Left ventricle myocardium superior (tissue), 1 donor: ENCODE measurements around the gene SERINC5. TPM values are rescaled to one million over a fixed set of nuclear protein-coding genes. Genes with fewer than 3 reads are reported as not detected.
"Not testable (repeated sequence)": the region's sequence is repeated elsewhere in the genome, so short reads cannot be mapped to it uniquely, and the experiment has no call there.

ENCODE experiments used
- ATAC-seq: fragments of 200-7000 bp; cut with Tn5 transposase; one replicate; pipeline ENCODE4 v1.9.1; 2020; ENCODE audit warnings: mild to moderate bottlenecking, moderate library complexity
- DNase-seq: peaks from one replicate; pipeline ENCODE4 v3.0.0-alpha.2; 2020
- intact Hi-C: fragments of 100-400 bp; cut with micrococcal nuclease; formaldehyde crosslinking; loops from one replicate; pipeline ENCODE4 v1.11.0; 2022
- long read RNA-seq: library from polyadenylated mRNA; unstranded; transcript quantifications from one replicate; pipeline ENCODE4 v2.0.0, GENCODE V29; 2021
- total RNA-seq: library from RNA; stranded (reverse); fragmentation: NEBNext Ultra II Directional; extraction: Animal tissue kit (Norgen Biotek cat#: 25700); gene quantifications from one replicate; pipeline ENCODE4 v1.2.1, GENCODE V29; 2021
- donor health status: DM: no; HTN: yes; CAD: no; lungs with severe emphysema.

The SERINC5 gene
- total RNA-seq = 13.7 TPM
- long read RNA-seq, full-length matches to known transcripts = 2 of 3 reads
- long read RNA-seq, partial matches to known transcripts = 0 of 3 reads
- long read RNA-seq, other reads (novel, unspliced or antisense) = 1 of 3 reads

- peak; percentile 93 for DNase-seq
- peak; percentile 94 for ATAC-seq
- intact Hi-C loops = no loop called here
These were observed at the start of gene SERINC5 for GRCh38 chr5:80255811-80256712. SERINC5 (minus strand) TSS chr5:80256048; CDS start chr5:80255922, 126 bp downstream.

GRCh38 chr5:80302636-80303035 is 46.8 kb upstream of the SERINC5 start:
- DNase-seq = no peak
- ATAC-seq = no peak
- intact Hi-C loops = no loop called here

GRCh38 chr5:80301342-80301741 is 45.5 kb upstream of the SERINC5 start:
- intact Hi-C loops, DNase-seq, ATAC-seq: not testable (repeated sequence)

GRCh38 chr5:80300796-80301195 is 44.9 kb upstream of the SERINC5 start:
- intact Hi-C loops, DNase-seq: not testable (repeated sequence)

GRCh38 chr5:80300125-80300524 is 44.3 kb upstream of the SERINC5 start:
- intact Hi-C loops = no loop called here
- DNase-seq = no peak
- ATAC-seq = no peak

More at GRCh38 chr5:80300796-80301195, 44.9 kb upstream of the SERINC5 start:
- not testable (repeated sequence) for ATAC-seq

- no peak for ATAC-seq
- no peak for DNase-seq
- intact Hi-C loops = no loop called here
These were observed 43.8 kb upstream of the SERINC5 start for GRCh38 chr5:80299601-80300000.

- no peak for ATAC-seq
- DNase-seq = no peak
- intact Hi-C loops = no loop called here
These were observed 40.3 kb upstream of the SERINC5 start for GRCh38 chr5:80296121-80296520.

- DNase-seq (no peak), ATAC-seq (no peak)
- intact Hi-C loops = no loop called here
These were observed 35.9 kb upstream of the SERINC5 start for GRCh38 chr5:80291761-80292160.

GRCh38 chr5:80289320-80289719 is 33.5 kb upstream of the SERINC5 start:
- no peak for ATAC-seq
- intact Hi-C loops = no loop called here
- no peak for DNase-seq

GRCh38 chr5:80288177-80288576 is 32.3 kb upstream of the SERINC5 start:
- DNase-seq (no peak), ATAC-seq (no peak)
- intact Hi-C loops = no loop called here

- no peak for ATAC-seq
- no peak for DNase-seq
These were observed 28.9 kb upstream of the SERINC5 start for GRCh38 chr5:80284720-80285119.

GRCh38 chr5:80283360-80283759 is 27.5 kb upstream of the SERINC5 start:
- DNase-seq (no peak), ATAC-seq (no peak)
- intact Hi-C loops = no loop called here

More at GRCh38 chr5:80284720-80285119, 28.9 kb upstream of the SERINC5 start:
- intact Hi-C loops = no loop called here

- no peak for ATAC-seq
- intact Hi-C loops = no loop called here
- no peak for DNase-seq
These were observed 26.2 kb upstream of the SERINC5 start for GRCh38 chr5:80282054-80282453.

- no peak for ATAC-seq
- DNase-seq = no peak
- intact Hi-C loops = no loop called here
These were observed 21.3 kb upstream of the SERINC5 start for GRCh38 chr5:80277191-80277590.

GRCh38 chr5:80276186-80276585 is 20.3 kb upstream of the SERINC5 start:
- ATAC-seq = no peak
- no peak for DNase-seq
- intact Hi-C loops = no loop called here

GRCh38 chr5:80275347-80275746 is 19.5 kb upstream of the SERINC5 start:
- ATAC-seq = peak; percentile 59
- no peak for DNase-seq
- intact Hi-C loops = no loop called here

GRCh38 chr5:80270543-80270942 is 14.7 kb upstream of the SERINC5 start:
- intact Hi-C loops, DNase-seq, ATAC-seq: not testable (repeated sequence)

GRCh38 chr5:80269991-80270438 is 14.2 kb upstream of the SERINC5 start:
- no peak for DNase-seq
- ATAC-seq = no peak
- intact Hi-C loops = no loop called here

GRCh38 chr5:80268916-80269315 is 13.1 kb upstream of the SERINC5 start:
- intact Hi-C loops = no loop called here
- DNase-seq (no peak), ATAC-seq (no peak)

- intact Hi-C loops = no loop called here
- ATAC-seq (no peak), DNase-seq (no peak)
These were observed 10.7 kb upstream of the SERINC5 start for GRCh38 chr5:80266566-80266965.

- no peak for DNase-seq
- no peak for ATAC-seq
- intact Hi-C loops = no loop called here
These were observed 4.6 kb upstream of the SERINC5 start for GRCh38 chr5:80260461-80260860.
